ENCODE measurements around the gene PPIG.
"Not testable (repeated sequence)": the region's sequence is repeated elsewhere in the genome, so short reads cannot be mapped to it uniquely, and the experiment has no call there.

Gene PPIG

GRCh38 chr2:169664978-169665930 is 81.1 kb downstream of the PPIG start:
- no peak for DNase-seq (ENCODE audit: low read depth)

- no peak for DNase-seq (ENCODE audit: low read depth)
Measured at GRCh38 chr2:169667583-169667982, 83.4 kb downstream of the PPIG start.

- no peak for DNase-seq (ENCODE audit: low read depth)
Measured at GRCh38 chr2:169670215-169670651, 86.1 kb downstream of the PPIG start.

GRCh38 chr2:169670937-169671336 is 86.8 kb downstream of the PPIG start:
- no peak for DNase-seq (ENCODE audit: low read depth)

- no peak for DNase-seq (ENCODE audit: low read depth)
Measured at GRCh38 chr2:169672406-169672805, 88.3 kb downstream of the PPIG start.

GRCh38 chr2:169673106-169673505 is 89.0 kb downstream of the PPIG start:
- DNase-seq (ENCODE audit: low read depth) = no peak

- DNase-seq (ENCODE audit: low read depth) = no peak
Measured at GRCh38 chr2:169673921-169674320, 89.8 kb downstream of the PPIG start.

GRCh38 chr2:169676357-169676756 is 92.2 kb downstream of the PPIG start:
- no peak for DNase-seq (ENCODE audit: low read depth)

GRCh38 chr2:169676850-169677249 is 92.7 kb downstream of the PPIG start:
- DNase-seq (ENCODE audit: low read depth) = no peak

GRCh38 chr2:169683054-169683424 is 98.9 kb downstream of the PPIG start:
- DNase-seq (ENCODE audit: low read depth) = no peak

- DNase-seq (ENCODE audit: low read depth) = no peak
Measured at GRCh38 chr2:169683425-169684134, 99.4 kb downstream of the PPIG start.

- no peak for DNase-seq (ENCODE audit: low read depth)
Measured at GRCh38 chr2:169684135-169684565, 100.0 kb downstream of the PPIG start.

- DNase-seq (ENCODE audit: low read depth) = not testable (repeated sequence)
Measured at GRCh38 chr2:169684712-169685111, 100.6 kb downstream of the PPIG start.

- not testable (repeated sequence) for DNase-seq (ENCODE audit: low read depth)
Measured at GRCh38 chr2:169686825-169687224, 102.7 kb downstream of the PPIG start.

GRCh38 chr2:169687943-169688342 is 103.8 kb downstream of the PPIG start:
- DNase-seq (ENCODE audit: low read depth) = not testable (repeated sequence)

GRCh38 chr2:169690958-169691357 is 106.8 kb downstream of the PPIG start:
- no peak for DNase-seq (ENCODE audit: low read depth)

Data from fibroblast of the conjunctiva (primary cell).